ENCODE data around the gene NUP42.

DNA sequence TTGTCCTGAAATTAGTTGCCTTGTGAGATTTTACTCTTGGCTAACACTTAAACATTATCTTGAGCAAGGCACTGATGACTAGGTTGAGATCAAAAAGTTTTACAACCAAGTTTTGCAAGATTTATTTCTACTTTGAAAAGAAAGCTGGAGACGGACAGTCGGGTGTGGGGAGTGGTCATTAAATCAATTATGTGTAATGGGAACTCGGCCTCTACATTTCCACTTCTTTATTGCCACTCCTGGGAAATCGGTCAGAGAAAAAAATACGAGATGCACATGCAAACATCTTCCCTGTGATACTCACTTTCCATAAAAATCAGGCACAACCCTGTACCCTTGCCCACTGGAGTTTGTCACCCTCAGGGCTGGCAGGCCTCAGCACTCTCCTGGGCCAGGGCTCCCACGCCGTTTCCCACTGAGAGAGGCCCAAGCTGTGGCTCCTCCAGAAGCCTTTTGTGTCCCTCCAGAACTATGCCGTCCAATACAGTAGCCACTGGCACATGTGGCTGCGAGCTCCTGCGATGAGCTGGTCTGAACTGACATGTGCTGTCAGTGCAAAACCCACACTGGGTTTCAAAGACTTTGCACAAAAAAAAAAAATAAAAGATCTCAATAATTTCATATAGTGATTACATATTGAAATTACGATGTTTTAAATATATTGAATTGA lies 57.3 kb downstream of the NUP42 start:
- no peak for TF ChIP-seq POLR2AphosphoS5 (IDR thresholded peaks at IDR 0.05; ENCODE audit: low read depth, low read length)
- no peak for TF ChIP-seq TAF1 (IDR thresholded peaks at IDR 0.05; ENCODE audit: borderline replicate concordance, insufficient read depth, low read length)
